ENCODE measurements around the gene GRPEL2.

The GRPEL2 gene

DNA sequence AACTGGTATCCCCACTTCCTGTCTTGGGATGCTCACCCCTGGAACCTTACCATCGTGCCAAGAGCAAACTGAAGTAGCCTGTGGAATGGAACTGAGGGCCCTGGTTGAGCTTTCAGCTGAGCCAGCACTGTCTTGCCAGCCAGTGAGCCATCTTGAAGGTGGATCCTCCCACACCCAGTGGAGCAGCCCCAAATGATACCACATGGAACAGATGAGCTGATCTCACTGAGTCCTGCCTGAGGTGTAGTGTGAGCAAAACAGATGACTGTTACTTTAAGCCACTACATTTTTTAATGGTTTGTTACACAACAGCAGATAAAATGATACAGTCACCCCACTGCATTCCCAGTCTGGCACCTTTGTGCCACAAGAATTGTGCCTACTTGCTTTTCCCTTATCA is 10.4 kb downstream of the GRPEL2 start:
- no peak overlapping the region for H3K4me3 ChIP-seq
- peaks cover 0 to 29% (median 6%) of the 10 kb centered on the region in 11 experiments; a peak in 9 of 22 replicates for H4K20me1 ChIP-seq
- no peak overlapping the region for H3K27ac ChIP-seq
- H3K9ac ChIP-seq, result no peak overlapping the region
- no peak overlapping the region for H3K4me2 ChIP-seq
- H3K27me3 ChIP-seq, result no peaks in the 10 kb centered on the region
- H3K36me3 ChIP-seq, result peaks cover 46 to 57% (median 53%) of the 10 kb centered on the region in 11 experiments
- H3K4me1 ChIP-seq, result peaks cover 30 to 65% (median 56%) of the 10 kb centered on the region in 10 experiments
- TF ChIP-seq Cebpa-rat (IDR thresholded peaks at IDR 0.05), result no peak
- H3K9me3 ChIP-seq (replicated peaks in 1 of 11), result no peaks in the 10 kb centered on the region

DNA sequence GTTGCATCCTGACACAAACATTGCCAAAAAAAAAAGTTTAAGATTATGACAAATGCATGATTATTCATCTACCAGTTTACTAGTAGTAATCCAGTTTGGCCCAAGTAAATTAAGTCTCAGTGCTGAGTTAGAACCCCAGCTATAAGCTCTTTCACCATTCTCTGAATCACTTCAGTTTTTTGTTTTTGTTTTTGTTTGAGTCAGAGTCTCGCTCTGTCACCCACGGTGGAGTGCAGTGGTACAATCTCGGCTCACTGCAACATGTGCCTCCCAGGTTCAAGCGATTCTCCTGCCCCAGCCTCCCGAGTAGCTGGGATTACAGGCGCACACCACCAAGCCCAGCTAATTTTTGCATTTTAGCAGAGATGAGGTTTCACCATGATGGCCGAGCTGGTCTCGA is 11.1 kb downstream of the GRPEL2 start:
- Histone ChIP-seq H3K9ac (no peak overlapping the region), H3K27ac (peak overlapping the region in 1 of 11 experiments; percentile 87; a peak in 1 of 22 replicates), H4K20me1 (peaks cover 0 to 29% (median 8%) of the 10 kb centered on the region in 11 experiments; a peak in 9 of 22 replicates), H3K4me2 (peak overlapping the region in 4 of 11 experiments; percentile 61 to 93 (median 84); a peak in 4 of 22 replicates), H3K27me3 (no peaks in the 10 kb centered on the region), H3K4me1 (peaks cover 37 to 72% (median 59%) of the 10 kb centered on the region in 10 experiments), H3K9me3 (replicated peaks in 1 of 11) (no peaks in the 10 kb centered on the region), H3K36me3 (peaks cover 39 to 50% (median 46%) of the 10 kb centered on the region in 11 experiments), H3K4me3 (no peak overlapping the region)
- no peak for TF ChIP-seq Cebpa-rat (IDR thresholded peaks at IDR 0.05)

DNA sequence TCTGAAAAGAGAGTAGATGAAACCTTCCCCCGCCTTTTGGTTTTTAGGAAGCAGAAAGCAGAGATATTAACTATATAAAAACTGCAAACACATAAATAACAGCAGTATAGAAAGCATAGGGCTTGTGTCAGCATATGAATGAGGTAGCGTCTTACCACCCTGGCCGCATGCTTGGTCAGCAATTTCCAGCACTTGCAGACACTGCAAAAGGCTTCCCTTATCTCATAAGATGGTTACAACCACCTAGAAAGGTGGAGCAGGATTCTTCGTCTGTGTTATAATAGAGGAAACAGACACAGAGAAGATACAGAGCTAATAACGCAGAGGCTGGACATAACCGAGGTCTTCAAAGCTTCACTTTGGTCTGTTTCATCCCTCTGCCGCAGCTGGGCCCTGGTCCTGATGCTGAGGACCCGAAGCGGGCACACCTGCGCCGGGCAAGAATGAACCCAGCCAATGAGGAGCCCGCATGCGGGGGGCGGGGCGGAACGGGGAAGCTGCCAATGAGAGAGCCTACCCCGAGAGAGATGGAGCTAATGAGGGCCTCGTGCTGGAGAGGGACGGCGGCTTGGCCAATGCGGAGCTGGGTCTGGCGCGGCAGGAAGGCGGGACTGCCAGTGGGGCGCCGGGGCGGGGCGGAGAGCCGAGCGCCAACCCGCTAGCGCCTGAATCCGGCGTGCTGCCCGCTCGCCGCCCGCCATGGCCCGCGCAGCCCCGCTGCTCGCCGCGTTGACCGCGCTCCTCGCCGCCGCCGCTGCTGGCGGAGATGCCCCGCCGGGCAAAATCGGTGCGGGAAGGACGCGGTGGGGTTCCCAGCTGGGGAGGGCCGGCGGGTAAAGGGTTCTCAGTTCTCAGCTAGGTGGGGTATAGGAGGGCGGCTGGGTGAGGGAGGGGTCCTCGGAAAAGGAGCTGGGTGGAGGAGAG is 12.3 kb downstream of the GRPEL2 start, which contains the start of gene PCYOX1L:
TSS of gene PCYOX1L (plus strand) at position 677 of the 924 bp plus-strand sequence. CDS start at position 700, 23 bp downstream.
- H3K27ac ChIP-seq, result peak within 1 kb of the TSS; percentile 59 to 94 (median 87)
- peak within 1 kb of the TSS; percentile 84 to 98 (median 91) for H3K4me3 ChIP-seq
- no peaks in the 10 kb centered on the region for H3K27me3 ChIP-seq
- H3K4me2 ChIP-seq, result peak within 1 kb of the TSS; percentile 82 to 97 (median 93)
- peaks cover 27 to 38% (median 36%) of the 10 kb centered on the region in 11 experiments for H3K36me3 ChIP-seq
- no peak for TF ChIP-seq Cebpa-rat (IDR thresholded peaks at IDR 0.05)
- H3K9me3 ChIP-seq (replicated peaks in 1 of 11), result no peaks in the 10 kb centered on the region
- peak within 1 kb of the TSS; percentile 83 to 94 (median 89) for H3K9ac ChIP-seq
- peaks cover 0 to 29% (median 5%) of the 10 kb centered on the region in 11 experiments; a peak in 8 of 22 replicates for H4K20me1 ChIP-seq
- H3K4me1 ChIP-seq, result peaks cover 37 to 64% (median 54%) of the 10 kb centered on the region in 10 experiments

DNA sequence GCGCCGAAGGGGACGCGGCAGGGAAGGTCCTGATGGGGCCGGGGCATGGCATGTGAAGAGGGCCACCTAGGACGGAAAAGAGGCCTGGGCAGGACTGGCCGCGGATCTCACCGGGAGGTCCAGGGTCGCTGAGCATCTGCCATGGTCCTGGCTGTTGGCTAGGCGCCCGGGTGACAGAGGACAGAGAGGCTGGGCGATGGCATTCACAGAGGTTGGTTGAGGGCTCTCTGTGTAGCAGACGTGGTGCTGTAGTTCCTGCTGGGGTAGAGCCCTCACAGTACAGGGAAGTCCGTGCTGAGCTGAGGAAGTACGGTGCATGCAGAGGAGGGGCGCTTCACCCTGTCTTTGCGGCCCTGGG is 13.0 kb downstream of the GRPEL2 start:
- Histone ChIP-seq H3K9ac (peak overlapping the region; percentile 83 to 94 (median 89)), H3K4me2 (peak overlapping the region; percentile 82 to 97 (median 93)), H3K27ac (peak overlapping the region; percentile 59 to 94 (median 87)), H3K36me3 (peaks cover 21 to 37% (median 29%) of the 10 kb centered on the region in 11 experiments), H4K20me1 (peaks cover 0 to 25% (median 4%) of the 10 kb centered on the region in 11 experiments; a peak in 8 of 22 replicates), H3K27me3 (no peaks in the 10 kb centered on the region), H3K4me1 (peaks cover 43 to 59% (median 50%) of the 10 kb centered on the region in 10 experiments), H3K9me3 (replicated peaks in 1 of 11) (no peaks in the 10 kb centered on the region), H3K4me3 (peak overlapping the region; percentile 84 to 98 (median 91))
- no peak for TF ChIP-seq Cebpa-rat (IDR thresholded peaks at IDR 0.05)

DNA sequence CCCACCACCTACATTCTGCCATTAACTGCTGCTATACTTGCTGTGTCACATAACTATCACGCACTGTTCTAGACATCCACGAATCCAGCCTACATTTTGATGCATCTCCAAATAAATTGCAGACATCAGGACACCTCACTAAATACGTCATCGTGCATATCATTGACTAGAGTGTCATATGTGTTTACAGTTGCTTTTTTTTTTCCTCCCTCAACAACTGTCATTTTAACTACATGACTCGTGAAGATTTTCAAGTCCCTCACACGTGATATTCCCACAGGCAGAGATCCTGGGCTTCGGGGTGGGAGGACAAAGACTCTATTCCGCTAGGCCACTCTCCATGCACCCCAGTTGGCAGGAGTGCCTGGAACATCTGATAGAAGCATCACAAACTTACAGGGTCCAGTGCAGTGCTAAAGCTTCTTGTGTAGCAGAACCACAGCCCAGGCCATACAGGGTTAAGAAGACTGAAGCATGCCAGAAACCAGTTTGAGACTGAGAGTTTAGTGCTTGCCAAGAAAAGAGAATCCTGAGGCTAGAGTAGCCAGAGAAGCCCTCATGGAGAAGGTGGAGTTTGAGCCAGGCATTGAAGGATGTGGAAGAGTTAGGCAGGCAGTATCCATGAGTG is 13.7 kb downstream of the GRPEL2 start:
- Histone ChIP-seq H3K27me3 (no peaks in the 10 kb centered on the region), H3K9ac (peak overlapping the region in 10 of 11 experiments; percentile 84 to 94 (median 90); a peak in 17 of 22 replicates), H4K20me1 (peaks cover 0 to 18% (median 0%) of the 10 kb centered on the region in 11 experiments; a peak in 5 of 22 replicates), H3K27ac (peak overlapping the region in 7 of 11 experiments; percentile 63 to 94 (median 88); a peak in 9 of 22 replicates), H3K4me2 (peak overlapping the region; percentile 82 to 97 (median 93)), H3K4me3 (peak overlapping the region; percentile 84 to 98 (median 91)), H3K4me1 (peaks cover 39 to 59% (median 45%) of the 10 kb centered on the region in 10 experiments), H3K36me3 (peaks cover 15 to 37% (median 23%) of the 10 kb centered on the region in 11 experiments), H3K9me3 (replicated peaks in 1 of 11) (no peaks in the 10 kb centered on the region)
- TF ChIP-seq Cebpa-rat (IDR thresholded peaks at IDR 0.05), result no peak

DNA sequence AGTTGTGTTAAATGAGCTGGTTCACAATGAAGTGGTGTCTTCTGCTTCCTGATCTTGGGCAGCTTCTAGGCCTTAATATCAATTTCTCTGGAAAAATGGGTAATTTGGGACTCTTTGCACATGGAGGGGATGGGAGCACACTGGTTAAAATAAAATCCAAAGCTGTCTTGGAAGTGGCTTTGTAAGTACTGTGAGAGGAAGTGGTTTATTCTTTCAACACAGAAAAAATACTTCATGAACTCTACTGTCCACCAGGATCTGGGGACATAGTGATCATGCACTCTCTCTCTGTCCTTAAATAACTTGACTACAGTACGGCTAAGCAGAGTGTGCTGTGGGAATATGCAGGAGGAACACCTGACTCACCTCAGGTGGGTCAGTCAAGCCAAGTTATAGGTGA is 15.0 kb downstream of the GRPEL2 start:
- H3K4me3 ChIP-seq, result peak overlapping the region in 2 of 10 experiments; percentile 17 to 30; a peak in 2 of 20 replicates
- H3K27ac ChIP-seq, result peak overlapping the region in 8 of 11 experiments; percentile 11 to 72 (median 36); a peak in 13 of 22 replicates
- H3K4me1 ChIP-seq, result peaks cover 31 to 55% (median 42%) of the 10 kb centered on the region in 10 experiments
- peak overlapping the region; percentile 2 to 94 (median 87); a peak in 21 of 22 replicates for H3K4me2 ChIP-seq
- H3K36me3 ChIP-seq, result peaks cover 6 to 37% (median 19%) of the 10 kb centered on the region in 11 experiments; a peak in 20 of 22 replicates
- H4K20me1 ChIP-seq, result peaks cover 0 to 7% (median 0%) of the 10 kb centered on the region in 11 experiments; a peak in 4 of 22 replicates
- H3K27me3 ChIP-seq, result no peaks in the 10 kb centered on the region
- H3K9ac ChIP-seq, result peak overlapping the region in 5 of 11 experiments; percentile 15 to 40 (median 31); a peak in 7 of 22 replicates
- no peaks in the 10 kb centered on the region for H3K9me3 ChIP-seq (replicated peaks in 1 of 11)
- TF ChIP-seq Cebpa-rat (IDR thresholded peaks at IDR 0.05), result no peak

DNA sequence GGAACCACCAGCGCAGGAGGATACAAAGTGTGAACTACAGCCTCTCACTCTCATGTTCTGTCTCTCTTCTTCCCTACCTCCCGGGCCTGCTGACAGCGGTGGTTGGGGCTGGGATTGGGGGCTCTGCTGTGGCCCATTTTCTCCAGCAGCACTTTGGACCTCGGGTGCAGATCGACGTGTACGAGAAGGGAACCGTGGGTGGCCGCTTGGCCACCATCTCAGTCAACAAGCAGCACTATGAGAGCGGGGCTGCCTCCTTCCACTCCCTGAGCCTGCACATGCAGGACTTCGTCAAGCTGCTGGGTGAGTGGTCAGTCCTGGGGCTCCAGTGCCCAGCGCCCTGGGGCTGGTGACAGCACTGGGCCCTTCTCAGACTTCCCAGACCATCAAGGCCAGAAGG is 17.2 kb downstream of the GRPEL2 start:
- Histone ChIP-seq H3K9me3 (replicated peaks in 1 of 11) (no peaks in the 10 kb centered on the region), H3K4me3 (no peak overlapping the region), H3K36me3 (peaks cover 0 to 41% (median 15%) of the 10 kb centered on the region in 11 experiments; a peak in 14 of 22 replicates), H3K4me1 (peaks cover 31 to 52% (median 35%) of the 10 kb centered on the region in 10 experiments), H3K4me2 (no peak overlapping the region), H3K27me3 (no peaks in the 10 kb centered on the region), H4K20me1 (peaks cover 0 to 7% (median 0%) of the 10 kb centered on the region in 11 experiments; a peak in 4 of 22 replicates), H3K9ac (no peak overlapping the region), H3K27ac (no peak overlapping the region)
- no peak for TF ChIP-seq Cebpa-rat (IDR thresholded peaks at IDR 0.05)

DNA sequence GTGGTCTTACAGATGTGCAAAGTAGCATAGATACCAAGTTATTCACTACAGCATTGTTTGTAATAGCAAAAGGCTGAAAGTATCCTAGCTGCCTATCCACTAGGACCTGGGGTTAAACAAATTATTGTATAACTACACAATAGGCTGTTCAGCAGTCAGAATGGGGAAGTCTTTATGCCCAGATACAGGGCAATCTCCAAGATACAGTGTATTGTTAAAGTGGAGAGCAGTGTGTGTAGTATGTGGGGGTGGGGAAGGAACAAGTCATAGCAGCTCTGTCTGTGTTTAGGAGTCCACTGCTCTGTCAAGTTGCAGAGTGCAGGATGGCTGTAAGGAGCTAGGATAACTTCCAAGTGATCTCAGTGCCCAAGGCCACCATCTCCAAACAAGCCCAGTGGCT is 18.1 kb downstream of the GRPEL2 start:
- Histone ChIP-seq H3K4me3 (no peak overlapping the region), H3K4me2 (peak overlapping the region in 3 of 11 experiments; percentile 2 to 24 (median 11); a peak in 3 of 22 replicates), H3K9me3 (replicated peaks in 1 of 11) (no peaks in the 10 kb centered on the region), H3K27me3 (no peaks in the 10 kb centered on the region), H3K36me3 (peaks cover 0 to 47% (median 16%) of the 10 kb centered on the region in 11 experiments; a peak in 16 of 22 replicates), H3K27ac (no peak overlapping the region), H4K20me1 (peaks cover 0 to 12% (median 0%) of the 10 kb centered on the region in 11 experiments; a peak in 4 of 22 replicates), H3K4me1 (peaks cover 32 to 55% (median 39%) of the 10 kb centered on the region in 10 experiments), H3K9ac (no peak overlapping the region)
- no peak for TF ChIP-seq Cebpa-rat (IDR thresholded peaks at IDR 0.05)
